ENCODE results near the gene NYNRIN.

DNA sequence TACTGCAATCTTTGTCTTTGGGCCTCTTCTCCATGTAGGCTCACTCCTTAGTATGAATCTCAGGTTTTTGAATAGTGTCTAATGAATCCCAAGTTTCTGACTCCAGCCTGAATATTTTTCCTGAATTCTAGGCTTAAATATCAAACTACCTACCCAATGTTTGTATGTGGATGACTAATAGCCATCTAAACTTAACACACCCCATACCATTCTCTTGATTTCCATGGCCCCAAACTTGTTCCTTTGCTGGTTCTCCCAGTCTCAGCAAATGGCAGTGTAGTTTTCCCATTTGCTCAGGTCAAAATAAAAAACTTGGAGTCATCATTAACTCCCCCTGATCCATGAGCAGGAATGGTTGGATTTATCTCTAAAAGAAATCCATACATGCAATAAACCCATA lies 62.5 kb downstream of the NYNRIN start:
- TF ChIP-seq, protein P1, sequence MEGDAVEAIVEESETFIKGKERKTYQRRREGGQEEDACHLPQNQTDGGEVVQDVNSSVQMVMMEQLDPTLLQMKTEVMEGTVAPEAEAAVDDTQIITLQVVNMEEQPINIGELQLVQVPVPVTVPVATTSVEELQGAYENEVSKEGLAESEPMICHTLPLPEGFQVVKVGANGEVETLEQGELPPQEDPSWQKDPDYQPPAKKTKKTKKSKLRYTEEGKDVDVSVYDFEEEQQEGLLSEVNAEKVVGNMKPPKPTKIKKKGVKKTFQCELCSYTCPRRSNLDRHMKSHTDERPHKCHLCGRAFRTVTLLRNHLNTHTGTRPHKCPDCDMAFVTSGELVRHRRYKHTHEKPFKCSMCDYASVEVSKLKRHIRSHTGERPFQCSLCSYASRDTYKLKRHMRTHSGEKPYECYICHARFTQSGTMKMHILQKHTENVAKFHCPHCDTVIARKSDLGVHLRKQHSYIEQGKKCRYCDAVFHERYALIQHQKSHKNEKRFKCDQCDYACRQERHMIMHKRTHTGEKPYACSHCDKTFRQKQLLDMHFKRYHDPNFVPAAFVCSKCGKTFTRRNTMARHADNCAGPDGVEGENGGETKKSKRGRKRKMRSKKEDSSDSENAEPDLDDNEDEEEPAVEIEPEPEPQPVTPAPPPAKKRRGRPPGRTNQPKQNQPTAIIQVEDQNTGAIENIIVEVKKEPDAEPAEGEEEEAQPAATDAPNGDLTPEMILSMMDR (conservative IDR thresholded peaks at IDR 0.05; ENCODE audit: low read depth, low read length): no peak
- TF ChIP-seq EZH2 (IDR thresholded peaks at IDR 0.05; ENCODE audit: low read length, unreplicated experiment): no peak

Measured in PC-3 (cell line).